ENCODE measurements around the gene DIS3L2. TPM values are rescaled to one million over a fixed set of nuclear protein-coding genes. Genes with fewer than 3 reads are reported as not detected.
"Not testable (repeated sequence)": the region's sequence is repeated elsewhere in the genome, so short reads cannot be mapped to it uniquely, and the experiment has no call there.

The DIS3L2 gene
- total RNA-seq, 2 experiments from 2014 or later = 30.6 to 33.7 TPM

DNA sequence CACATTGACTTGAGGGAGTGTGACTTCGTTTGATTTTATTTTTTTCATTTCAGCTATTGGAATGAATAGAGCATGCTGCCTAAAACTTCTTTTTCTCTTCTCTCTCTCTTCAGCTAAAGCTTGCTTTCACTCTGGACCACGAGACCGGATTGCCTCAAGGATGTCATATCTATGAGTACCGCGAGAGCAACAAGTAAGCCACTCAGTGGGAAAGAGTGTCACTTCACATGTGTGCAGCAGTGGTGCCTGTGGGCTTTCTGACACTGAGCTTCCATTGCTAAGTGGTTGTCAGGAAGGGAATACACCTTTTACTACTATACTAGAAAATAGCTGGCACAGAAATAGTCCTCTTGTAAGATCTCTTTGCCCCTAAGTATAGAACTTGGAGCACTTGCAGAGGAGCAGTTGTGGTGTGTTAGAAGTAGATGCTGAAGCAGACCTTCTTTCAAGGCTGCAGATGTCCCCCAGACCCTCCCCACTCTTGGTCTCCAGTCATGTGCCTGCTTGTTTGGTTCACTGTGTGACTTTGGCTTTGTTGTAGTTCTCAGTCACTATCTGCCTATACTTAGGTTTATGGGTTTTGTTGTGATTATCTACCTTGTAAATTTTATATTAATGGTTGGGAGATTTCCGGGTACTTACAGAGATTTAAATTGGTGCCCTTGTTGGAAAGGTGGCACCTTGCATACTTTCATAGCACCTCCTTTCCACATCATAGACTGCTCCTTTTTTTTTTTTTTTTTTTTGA lies 338.6 kb downstream of the DIS3L2 start:
- POLR2A ChIA-PET = no interaction called here
- CTCF ChIA-PET = interaction anchor here (1.1 kb wide), 1 partner anchor 10 kb away, joined by 3 read pairs; no protein-coding TSS in a partner anchor

DNA sequence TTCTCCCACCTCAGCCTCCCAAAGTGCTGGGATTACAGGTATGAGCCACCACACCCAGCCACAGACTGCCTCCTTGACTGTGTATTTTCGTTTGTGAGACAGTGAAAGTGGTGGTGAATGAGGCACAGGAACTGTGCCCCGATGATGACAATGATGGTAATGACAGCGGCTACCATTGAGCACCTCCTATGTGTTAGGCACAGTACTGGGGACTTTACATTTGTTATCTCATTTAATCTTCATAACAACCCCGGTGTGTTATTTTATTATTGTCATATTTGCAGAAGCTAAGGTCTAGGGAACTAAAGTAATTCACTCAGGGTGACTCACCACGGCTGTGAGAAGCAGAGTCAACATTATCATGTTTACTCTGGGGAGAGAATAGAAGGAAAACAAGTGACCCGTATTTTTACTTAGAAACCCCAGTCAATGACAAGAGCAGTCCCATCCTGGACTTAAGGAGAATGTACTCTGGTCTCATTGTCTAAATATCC lies 339.4 kb downstream of the DIS3L2 start:
- POLR2A ChIA-PET = interaction anchor here (0.6 kb wide), 2 partner anchors 9 to 115 kb away, joined by 6 read pairs; no protein-coding TSS in a partner anchor
- CTCF ChIA-PET = interaction anchor here (0.6 kb wide), 2 partner anchors 8 to 487 kb away, joined by 3 to 4 read pairs; no protein-coding TSS in a partner anchor

- ChIA-PET CTCF (no interaction called here), POLR2A (no interaction called here)
Measured at GRCh38 chr2:232304236-232304635, 342.7 kb downstream of the DIS3L2 start.

DNA sequence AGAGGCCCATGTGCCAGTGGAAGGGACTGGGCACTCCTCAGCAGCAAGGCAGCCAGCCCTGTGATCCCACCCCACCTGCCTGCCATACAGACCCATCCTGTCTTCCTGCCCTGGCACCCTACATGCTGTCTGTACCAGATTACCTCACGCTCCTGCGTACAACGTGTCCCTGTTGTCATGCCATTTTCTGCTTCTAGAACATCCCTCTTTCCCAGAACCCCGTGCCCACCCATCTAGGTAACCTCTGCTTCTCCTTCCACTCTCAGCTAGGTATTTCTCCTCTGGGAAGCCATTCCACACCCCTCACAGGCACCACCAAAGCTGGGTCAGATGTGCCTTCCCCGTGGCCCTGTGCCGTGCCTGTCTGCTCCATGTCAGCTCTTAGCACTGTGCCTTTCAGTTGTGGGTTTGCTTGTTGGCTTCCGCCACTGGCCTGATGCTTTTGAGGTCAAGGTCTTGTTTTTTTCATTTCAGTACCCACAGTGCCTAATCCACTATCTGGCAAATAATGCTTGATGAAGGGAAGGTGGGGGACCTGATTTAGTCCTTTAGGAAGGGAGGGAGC lies 345.3 kb downstream of the DIS3L2 start:
- CTCF ChIA-PET = interaction anchor here (0.9 to 1.7 kb wide), 4 partner anchors 14 to 400 kb away, joined by 3 to 5 read pairs (median 4); no protein-coding TSS in a partner anchor
- POLR2A ChIA-PET = no interaction called here

- ChIA-PET CTCF (interaction anchor here (0.6 to 1.6 kb wide), 3 partner anchors 13 to 383 kb away, joined by 3 to 5 read pairs (median 4); partner anchors contain the start of gene NPPC), POLR2A (no interaction called here)
Measured at GRCh38 chr2:232307854-232308253, 346.3 kb downstream of the DIS3L2 start.

GRCh38 chr2:232308986-232309385 lies 347.5 kb downstream of the DIS3L2 start:
- POLR2A ChIA-PET = no interaction called here
- CTCF ChIA-PET = interaction anchor here (3.4 kb wide), 1 partner anchor 18 kb away, joined by 16 read pairs; no protein-coding TSS in a partner anchor

- CTCF ChIA-PET = interaction anchor here (0.7 to 3.4 kb wide), 3 partner anchors 10 to 26 kb away, joined by 3 to 16 read pairs (median 3); no protein-coding TSS in a partner anchor
- POLR2A ChIA-PET = interaction anchor here (0.7 kb wide), 1 partner anchor 8 kb away, joined by 6 read pairs; no protein-coding TSS in a partner anchor
Measured at GRCh38 chr2:232309592-232309991, 348.1 kb downstream of the DIS3L2 start.

DNA sequence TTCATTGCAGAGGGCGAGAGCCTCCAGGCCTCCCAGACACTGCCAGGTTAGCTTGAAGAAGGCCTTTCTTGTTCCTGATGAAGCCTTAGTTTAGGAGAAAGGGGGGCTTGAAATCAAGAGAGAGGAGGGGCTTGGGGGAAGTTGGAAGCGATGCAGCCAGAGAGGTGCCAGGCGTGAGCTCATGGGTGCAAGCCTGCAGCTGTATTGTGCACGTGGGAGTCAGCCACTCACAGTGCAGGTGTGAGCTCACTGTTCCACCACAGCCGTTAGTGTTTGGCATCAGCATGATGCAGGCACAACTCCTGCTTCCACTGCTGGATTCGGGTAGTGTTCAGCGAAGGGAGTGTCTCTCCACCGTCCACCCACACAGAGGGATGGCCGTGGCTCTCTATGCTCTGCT lies 348.6 kb downstream of the DIS3L2 start:
- CTCF ChIA-PET = interaction anchor here (0.7 to 3.4 kb wide), 3 partner anchors 10 to 25 kb away, joined by 3 to 16 read pairs (median 3); no protein-coding TSS in a partner anchor
- POLR2A ChIA-PET = interaction anchor here (0.7 kb wide), 1 partner anchor 9 kb away, joined by 6 read pairs; no protein-coding TSS in a partner anchor

GRCh38 chr2:232310696-232311095 lies 349.2 kb downstream of the DIS3L2 start:
- CTCF ChIA-PET = interaction anchor here (3.4 kb wide), 1 partner anchor 16 kb away, joined by 16 read pairs; no protein-coding TSS in a partner anchor
- POLR2A ChIA-PET = no interaction called here

DNA sequence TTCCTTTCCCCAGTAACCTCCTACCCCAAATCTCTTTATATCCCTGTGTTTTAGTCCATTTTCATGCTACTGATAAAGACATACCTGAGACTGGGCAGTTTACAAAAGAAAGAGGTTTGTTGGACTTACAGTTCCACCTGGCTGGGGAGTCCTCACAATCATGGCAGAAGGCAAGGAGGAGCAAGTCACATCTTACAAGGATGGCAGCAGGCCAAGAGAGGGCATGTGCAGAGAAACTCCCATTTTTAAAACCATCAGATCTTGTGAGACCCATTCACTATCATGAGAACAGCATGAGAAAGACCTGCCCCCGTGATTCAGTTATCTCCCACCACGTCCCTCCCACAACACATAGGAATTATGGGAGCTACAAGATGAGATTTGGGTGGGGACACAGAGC lies 352.1 kb downstream of the DIS3L2 start:
- POLR2A ChIA-PET = not testable (repeated sequence)
- CTCF ChIA-PET = interaction anchor here (2.5 kb wide), 2 partner anchors 12 to 21 kb away, joined by 9 to 19 read pairs; no protein-coding TSS in a partner anchor

DNA sequence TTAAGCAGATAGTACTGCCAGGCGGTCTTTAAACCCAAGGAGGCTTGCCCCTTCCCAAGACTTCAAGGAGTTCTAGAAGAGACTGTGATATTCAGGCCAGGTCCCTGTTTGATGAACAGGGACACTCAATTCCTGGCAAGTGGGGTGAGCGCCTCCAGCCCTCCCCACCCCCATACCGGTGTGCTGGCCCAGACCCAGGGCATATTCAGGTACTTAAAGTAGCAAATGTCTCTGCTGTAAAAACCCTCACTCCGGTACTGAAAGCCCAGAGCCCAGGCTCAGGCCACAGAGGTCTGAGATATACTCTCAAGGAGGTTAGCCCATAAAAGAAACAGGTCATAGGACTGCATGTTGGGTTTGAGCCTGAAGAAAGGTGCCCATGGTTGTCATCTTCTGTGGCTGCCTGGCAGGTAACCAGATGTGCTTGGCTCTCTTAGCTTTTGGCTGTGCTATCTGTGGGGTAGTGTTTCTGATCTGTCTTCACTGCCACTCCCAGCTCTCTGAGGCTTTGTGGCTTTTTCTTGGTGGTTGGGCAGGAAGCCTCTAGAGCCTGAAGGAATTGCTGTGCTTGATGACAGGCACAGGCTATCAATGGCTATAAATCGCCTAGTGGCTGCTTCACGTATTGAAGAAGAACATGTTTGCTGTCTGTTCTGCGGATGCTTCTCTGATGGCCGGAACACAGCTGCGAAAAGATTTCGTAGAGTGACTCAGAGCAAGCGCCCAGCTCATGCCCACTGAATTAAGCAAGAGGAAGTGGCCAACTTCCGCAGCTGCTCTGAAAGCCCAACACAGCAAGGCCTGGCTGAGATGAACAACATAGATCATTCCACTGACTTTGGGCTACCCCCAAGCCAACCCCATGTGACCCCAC lies 353.8 kb downstream of the DIS3L2 start:
- ChIA-PET CTCF (interaction anchor here (1.6 to 2.5 kb wide), 3 partner anchors 11 to 389 kb away, joined by 3 to 19 read pairs (median 9); partner anchors contain the start of gene NPPC), POLR2A (no interaction called here)

GRCh38 chr2:232315923-232316299 lies 354.4 kb downstream of the DIS3L2 start:
- CTCF ChIA-PET = interaction anchor here (1.6 to 2.5 kb wide), 3 partner anchors 10 to 390 kb away, joined by 3 to 19 read pairs (median 9); partner anchors contain the start of gene NPPC
- POLR2A ChIA-PET = no interaction called here

DNA sequence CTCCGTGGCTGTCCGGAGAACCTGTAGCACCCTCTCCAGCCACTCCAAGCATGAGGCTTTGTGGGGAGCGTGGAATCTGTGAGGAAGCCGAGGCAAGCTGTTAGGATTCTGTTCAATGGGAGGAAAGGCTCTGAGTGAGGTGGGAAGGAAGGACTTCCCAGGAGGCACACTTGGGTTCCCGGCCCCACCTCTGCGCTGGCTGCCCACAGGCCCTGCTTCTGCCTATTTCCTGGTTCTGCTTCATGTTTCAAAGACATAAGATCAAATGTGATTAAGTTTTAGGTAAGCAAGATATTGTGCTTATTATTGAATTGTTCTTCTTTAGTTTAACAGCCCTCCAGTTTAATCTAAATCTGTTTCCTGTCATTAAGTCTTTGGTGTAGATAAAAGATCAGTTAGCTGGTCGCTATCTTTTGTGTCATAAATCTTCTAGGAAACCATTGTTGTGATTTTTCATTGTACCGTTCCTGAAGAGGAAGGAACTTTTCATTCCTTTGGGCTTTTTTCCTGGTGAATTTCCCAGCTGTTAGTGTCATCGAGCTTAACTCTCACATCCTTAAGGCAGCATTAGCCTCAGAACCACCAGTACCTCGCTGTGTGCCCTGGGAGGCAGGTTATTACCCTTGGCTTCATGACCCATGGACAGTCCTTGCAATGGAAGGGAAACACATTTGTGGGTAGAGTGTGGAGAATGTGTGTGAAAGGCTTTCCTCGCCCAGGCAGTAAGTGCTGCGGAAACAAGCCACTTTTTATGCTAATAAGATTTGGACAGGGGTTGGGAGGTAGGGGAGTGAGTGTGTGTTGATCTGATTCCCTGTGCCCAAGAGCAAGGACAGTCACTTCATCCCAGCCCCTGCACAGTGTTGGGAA lies 355.2 kb downstream of the DIS3L2 start:
- ChIA-PET CTCF (interaction anchor here (1.6 kb wide), 2 partner anchors 11 to 390 kb away, joined by 3 to 4 read pairs; partner anchors contain the start of gene NPPC), POLR2A (no interaction called here)

GRCh38 chr2:232318169-232318855 lies 356.8 kb downstream of the DIS3L2 start:
- ChIA-PET POLR2A (no interaction called here), CTCF (no interaction called here)

- POLR2A ChIA-PET = no interaction called here
- CTCF ChIA-PET = no interaction called here
Measured at GRCh38 chr2:232319067-232319802, 357.7 kb downstream of the DIS3L2 start.

GRCh38 chr2:232319803-232320442 lies 358.4 kb downstream of the DIS3L2 start:
- POLR2A ChIA-PET = no interaction called here
- CTCF ChIA-PET = interaction anchor here (1.5 to 2.5 kb wide), 2 partner anchors 12 to 395 kb away, joined by 5 to 8 read pairs; no protein-coding TSS in a partner anchor
